Endodermal cell (in vitro differentiated cells): Measurements from ENCODE around the gene FAM83F. TPM values are rescaled to one million over a fixed set of nuclear protein-coding genes. Genes with fewer than 3 reads are reported as not detected.

ENCODE experiments used
- DNase-seq: peaks from one replicate; pipeline ENCODE4 v3.0.0-alpha.2; 2017
- H3K27ac ChIP-seq: 2 replicates; pipeline ENCODE4 v1.5.1; 2013; ENCODE audit warnings: mild to moderate bottlenecking, low read depth, low read length, moderate library complexity
- H3K27me3 ChIP-seq: 2 replicates; pipeline ENCODE4 v1.6.1; 2013; ENCODE audit warnings: mild to moderate bottlenecking, low read length, moderate library complexity; ENCODE audit not compliant: insufficient read depth, control insufficient read depth, poor library complexity, severe bottlenecking
- H3K36me3 ChIP-seq: 2 replicates; pipeline ENCODE4 v1.7.0; 2013; ENCODE audit warnings: mild to moderate bottlenecking, low read length, moderate library complexity; ENCODE audit not compliant: control insufficient read depth, insufficient read depth
- H3K4me1 ChIP-seq: one replicate; pipeline ENCODE4 v1.7.0; 2013; ENCODE audit warnings: low read length; ENCODE audit not compliant: control insufficient read depth, insufficient read depth
- H3K4me3 ChIP-seq: 2 replicates; pipeline ENCODE4 v1.5.1; 2013; ENCODE audit warnings: mild to moderate bottlenecking, low read length, moderate library complexity
- H3K9ac ChIP-seq: 2 replicates; pipeline ENCODE4 v1.6.1; 2013; ENCODE audit warnings: mild to moderate bottlenecking, low read length, moderate library complexity; ENCODE audit not compliant: poor library complexity, severe bottlenecking; ENCODE audit errors: extremely low read depth
- H3K9me3 ChIP-seq: 2 replicates; pipeline ENCODE4 v1.6.1; 2013; ENCODE audit warnings: mild to moderate bottlenecking, low read length, moderate library complexity; ENCODE audit not compliant: control insufficient read depth
- H3K27ac Mint-ChIP-seq: 2 replicates; pipeline ENCODE4 v1.8.0; 2020; ENCODE audit warnings: mixed read lengths
- H3K27me3 Mint-ChIP-seq: 2 replicates; pipeline ENCODE4 v1.8.0; 2021; ENCODE audit warnings: mild to moderate bottlenecking, mixed read lengths; ENCODE audit not compliant: insufficient read depth
- H3K36me3 Mint-ChIP-seq: 2 replicates; pipeline ENCODE4 v1.8.0; 2020; ENCODE audit warnings: low read depth, mixed read lengths
- H3K4me1 Mint-ChIP-seq: 2 replicates; pipeline ENCODE4 v1.8.0; 2020; ENCODE audit warnings: mixed read lengths
- H3K4me3 Mint-ChIP-seq: 2 replicates; pipeline ENCODE4 v1.8.0; 2020; ENCODE audit warnings: mild to moderate bottlenecking, moderate library complexity, mixed read lengths
- H3K9me3 Mint-ChIP-seq: 2 replicates; pipeline ENCODE4 v1.8.0; 2020; ENCODE audit warnings: mild to moderate bottlenecking, mixed read lengths
- WGBS, 2 experiments: methylation state at CpG; one replicate each; pipeline versions ENCODE4 v1.1.5 to v1.1.7; 2013; ENCODE audit warnings: missing lambda C conversion rate in 2 of 2, mixed read lengths in 1 of 2; ENCODE audit not compliant: insufficient coverage in 1 of 2, insufficient read length in 1 of 2; 5-methylcytosine and 5-hydroxymethylcytosine counted together
- long read RNA-seq, 4 experiments: library from polyadenylated mRNA in 2 of 4; library from RNA in 1 of 4; library from capped mRNA in 1 of 4; stranded (forward) in 3 of 4; unstranded in 1 of 4; transcript quantifications; one replicate each; pipeline ENCODE4 v2.0.0, GENCODE V29; 2020 to 2021; ENCODE audit warnings: inconsistent platforms in 1 of 4
- polyA plus RNA-seq, 2 experiments: library from polyadenylated mRNA; stranded (reverse); fragments of 50-300 nt; gene quantifications; one replicate each; pipeline ENCODE4 v1.2.3, GENCODE V29; 2013
- total RNA-seq, 2 donors: library from RNA; stranded (reverse); fragmentation: NEBNext Ultra II Directional in 1 of 2; extraction: Animal tissue kit (Norgen Biotek cat#: 25700) in 1 of 2; gene quantifications; 2 replicates in 1 of 2; 3 replicates in 1 of 2; pipeline ENCODE4 v1.2.1, GENCODE V29; 2021
- TF ChIP-seq, protein P1 (sequence below): fragments of 200-600 bp; sonication (generic); conservative IDR thresholded peaks from 2 replicates; pipeline ENCODE4 v1.5.0; 2021; ENCODE audit warnings: antibody characterized with exemption, mild to moderate bottlenecking

The FAM83F gene
- 10 to 100 TPM; 18.9 to 34.1 TPM for total RNA-seq
- polyA plus RNA-seq (2013, experiment 1 of 2) = 2.2 TPM
- 1.9 TPM for polyA plus RNA-seq (2013, experiment 2 of 2)
- long read RNA-seq, experiment 1, full-length matches to known transcripts = 2 of 4 reads
- long read RNA-seq, experiment 1, partial matches to known transcripts = 0 of 4 reads
- long read RNA-seq, experiment 1, other reads (novel, unspliced or antisense) = 2 of 4 reads
- long read RNA-seq, experiment 2, full-length matches to known transcripts = 25 of 35 reads
- long read RNA-seq, experiment 2, partial matches to known transcripts = 0 of 35 reads
- long read RNA-seq, experiment 2, other reads (novel, unspliced or antisense) = 10 of 35 reads
- long read RNA-seq, experiment 3, full-length matches to known transcripts = 4 of 18 reads
- long read RNA-seq, experiment 3, partial matches to known transcripts = 2 of 18 reads
- long read RNA-seq, experiment 3, other reads (novel, unspliced or antisense) = 12 of 18 reads
- long read RNA-seq, experiment 4, partial matches to known transcripts = 2 of 4 reads
- long read RNA-seq, experiment 4, other reads (novel, unspliced or antisense) = 2 of 4 reads

GRCh38 chr22:39994566-39995392, at the start of gene FAM83F:
TSS of gene FAM83F (plus strand) at chr22:39994954. CDS start at chr22:39995043, 89 bp downstream.
- no peaks in the 10 kb centered on the region for H3K36me3 ChIP-seq
- Mint-ChIP-seq H3K27me3 (peaks cover 22% of the 10 kb centered on the region), H3K4me1 (peaks cover 59% of the 10 kb centered on the region), H3K36me3 (peaks cover 2% of the 10 kb centered on the region), H3K9me3 (no peaks in the 10 kb centered on the region), H3K27ac (peak within 1 kb of the TSS; percentile 52), H3K4me3 (peak within 1 kb of the TSS; percentile 74)
- H3K27me3 ChIP-seq = peaks cover 35% of the 10 kb centered on the region
- peak; percentile 86 for DNase-seq
- H3K4me3 ChIP-seq = peak within 1 kb of the TSS; percentile 73
- peaks cover 18% of the 10 kb centered on the region for H3K4me1 ChIP-seq
- TF ChIP-seq, protein P1, sequence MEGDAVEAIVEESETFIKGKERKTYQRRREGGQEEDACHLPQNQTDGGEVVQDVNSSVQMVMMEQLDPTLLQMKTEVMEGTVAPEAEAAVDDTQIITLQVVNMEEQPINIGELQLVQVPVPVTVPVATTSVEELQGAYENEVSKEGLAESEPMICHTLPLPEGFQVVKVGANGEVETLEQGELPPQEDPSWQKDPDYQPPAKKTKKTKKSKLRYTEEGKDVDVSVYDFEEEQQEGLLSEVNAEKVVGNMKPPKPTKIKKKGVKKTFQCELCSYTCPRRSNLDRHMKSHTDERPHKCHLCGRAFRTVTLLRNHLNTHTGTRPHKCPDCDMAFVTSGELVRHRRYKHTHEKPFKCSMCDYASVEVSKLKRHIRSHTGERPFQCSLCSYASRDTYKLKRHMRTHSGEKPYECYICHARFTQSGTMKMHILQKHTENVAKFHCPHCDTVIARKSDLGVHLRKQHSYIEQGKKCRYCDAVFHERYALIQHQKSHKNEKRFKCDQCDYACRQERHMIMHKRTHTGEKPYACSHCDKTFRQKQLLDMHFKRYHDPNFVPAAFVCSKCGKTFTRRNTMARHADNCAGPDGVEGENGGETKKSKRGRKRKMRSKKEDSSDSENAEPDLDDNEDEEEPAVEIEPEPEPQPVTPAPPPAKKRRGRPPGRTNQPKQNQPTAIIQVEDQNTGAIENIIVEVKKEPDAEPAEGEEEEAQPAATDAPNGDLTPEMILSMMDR = no peak
- no peak within 1 kb of the TSS for H3K27ac ChIP-seq
- no peaks in the 10 kb centered on the region for H3K9me3 ChIP-seq
- H3K9ac ChIP-seq = no peak within 1 kb of the TSS
- 15 to 29% methylated on average over 25 to 115 of the region's 115 CpGs for WGBS, 2 experiments

- no peak overlapping the region for H3K27ac ChIP-seq
- no peak overlapping the region for H3K4me3 Mint-ChIP-seq
- H3K27me3 ChIP-seq = peaks cover 4% of the 10 kb centered on the region
- H3K9me3 ChIP-seq = no peaks in the 10 kb centered on the region
- no peak overlapping the region for H3K9ac ChIP-seq
- H3K4me1 ChIP-seq = peaks cover 28% of the 10 kb centered on the region
- WGBS, 2 experiments = 93% methylated on average over 2 of the region's 4 CpGs; no CpG with 5 or more reads in 1 of the 2 experiments
- TF ChIP-seq, protein P1 = no peak
- H3K36me3 Mint-ChIP-seq = no peaks in the 10 kb centered on the region
- H3K4me1 Mint-ChIP-seq = peaks cover 53% of the 10 kb centered on the region
- no peak overlapping the region for H3K4me3 ChIP-seq
- H3K9me3 Mint-ChIP-seq = no peaks in the 10 kb centered on the region
- H3K27ac Mint-ChIP-seq = no peak overlapping the region
- DNase-seq = no peak
- peaks cover 27% of the 10 kb centered on the region for H3K27me3 Mint-ChIP-seq
- no peaks in the 10 kb centered on the region for H3K36me3 ChIP-seq
These were observed 48.6 kb upstream of the FAM83F start for GRCh38 chr22:39946126-39946502.

DNA sequence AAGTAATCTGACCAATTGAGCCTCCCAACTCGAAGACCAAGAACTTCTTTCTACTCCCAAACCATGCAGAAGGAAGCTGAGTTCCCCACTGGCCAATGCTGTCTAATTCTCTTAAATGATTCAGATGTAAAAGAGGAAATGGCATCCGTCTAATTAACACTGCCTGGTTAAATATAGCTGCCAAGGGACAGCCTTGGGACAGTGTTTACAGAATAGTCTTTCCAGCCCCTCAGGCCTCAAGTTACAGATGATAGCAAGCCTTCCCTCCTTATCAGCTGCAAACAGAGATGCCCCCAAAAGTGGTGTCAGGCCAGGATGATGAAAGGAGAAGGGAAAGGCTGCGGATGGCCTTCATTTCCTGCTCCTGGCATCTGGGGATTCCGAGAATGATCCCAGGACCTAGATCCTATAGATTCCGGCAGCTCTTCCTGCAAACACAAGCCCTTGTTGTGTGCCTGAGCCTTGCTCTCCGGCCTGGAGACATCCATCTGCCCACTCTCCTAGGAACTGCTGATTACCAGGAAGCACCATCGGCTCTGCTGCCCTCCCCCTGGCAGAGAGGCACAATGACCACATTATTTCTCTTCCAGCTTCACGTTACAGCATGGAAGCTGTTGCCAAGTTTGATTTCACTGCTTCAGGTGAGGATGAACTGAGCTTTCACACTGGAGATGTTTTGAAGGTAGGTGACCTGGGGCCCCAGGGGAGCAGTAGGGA, 48.1 kb upstream of the FAM83F start:
- H3K27ac ChIP-seq = no peak overlapping the region
- TF ChIP-seq, protein P1 = no peak
- H3K9ac ChIP-seq = no peak overlapping the region
- H3K9me3 ChIP-seq = no peaks in the 10 kb centered on the region
- H3K4me1 Mint-ChIP-seq = peaks cover 50% of the 10 kb centered on the region
- peak overlapping the region; percentile 42 for H3K27ac Mint-ChIP-seq
- H3K4me3 ChIP-seq = no peak overlapping the region
- no peaks in the 10 kb centered on the region for H3K36me3 ChIP-seq
- H3K27me3 ChIP-seq = peaks cover 4% of the 10 kb centered on the region
- peaks cover 28% of the 10 kb centered on the region for H3K27me3 Mint-ChIP-seq
- H3K9me3 Mint-ChIP-seq = no peaks in the 10 kb centered on the region
- H3K4me1 ChIP-seq = peaks cover 28% of the 10 kb centered on the region
- peak; percentile 55 for DNase-seq
- H3K4me3 Mint-ChIP-seq = no peak overlapping the region
- WGBS, 2 experiments = 84 to 86% methylated on average over 5 to 8 of the region's 8 CpGs
- no peaks in the 10 kb centered on the region for H3K36me3 Mint-ChIP-seq
